Spleen (tissue), 7 donors: ENCODE measurements around the gene PRR27.

Experiments
- CTCF ChIP-seq, 11 experiments: fragments of 200-600 bp in 7 of 11; fragments of 450-650 bp in 4 of 11; sonication (generic) in 4 of 11; IDR thresholded peaks in 8 of 11; conservative IDR thresholded peaks in 3 of 11; 1 replicate in 7 of 11; 2 replicates in 4 of 11; pipeline versions ENCODE4 v1.4.0 to v1.8.0; 2016 to 2021; ENCODE audit warnings: antibody characterized with exemption in 11 of 11, inconsistent platforms in 4 of 11, mild to moderate bottlenecking in 1 of 11
- POLR2A ChIP-seq, 3 donors: fragments of 450-650 bp; IDR thresholded peaks; one replicate each; pipeline ENCODE4 v1.5.1; 2017; ENCODE audit warnings: antibody characterized with exemption in 3 of 3, mild to moderate bottlenecking in 1 of 3
- donor health status: DM: no; HTN: no; CAD: no; lungs with moderate emphysema.
- donor health status: DM: no; HTN: no; CAD: no.
- donor health status: DM: no; HTN: no; CAD: no.

DNA sequence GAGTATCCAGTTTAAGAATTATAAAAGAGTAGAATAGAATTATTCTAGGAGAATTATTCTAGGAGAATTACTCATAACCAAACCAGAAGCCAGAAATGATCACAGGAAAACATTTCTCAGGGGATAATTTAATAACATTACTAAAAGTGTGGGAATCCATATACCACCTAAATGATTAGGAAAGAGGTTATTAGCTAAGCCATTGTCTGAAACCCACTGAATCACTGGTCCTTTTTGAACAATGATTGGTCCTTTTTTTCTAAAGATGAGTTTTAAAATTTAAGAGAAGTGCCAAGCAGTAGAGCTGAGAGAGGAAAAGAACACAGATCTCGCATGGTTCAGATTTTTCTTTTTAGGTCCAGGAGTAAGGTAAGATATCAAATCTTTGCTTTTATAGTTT is 41.4 kb downstream of the PRR27 start, which contains the start of gene ODAM:
- no peak for TF ChIP-seq CTCF (IDR thresholded peaks at IDR 0.05 in 8 of 11, conservative IDR thresholded peaks at IDR 0.05 in 3 of 11)
- no peak for TF ChIP-seq POLR2A (IDR thresholded peaks at IDR 0.05)
